GM12878 (cell line): ENCODE data around the gene SDS. TPM values are rescaled to one million over a fixed set of nuclear protein-coding genes. Genes with fewer than 3 reads are reported as not detected.

ENCODE experiments used
- CUX1 ChIP-seq: IDR thresholded peaks from 2 replicates; pipeline ENCODE4 v1.6.1; 2012; ENCODE audit warnings: improper control_type of control experiment, low read depth, low read length; ENCODE audit not compliant: insufficient replicate concordance
- E2F8 ChIP-seq: fragments of 450-650 bp; IDR thresholded peaks from 2 replicates; pipeline ENCODE4 v1.6.1; 2018; ENCODE audit warnings: mild to moderate bottlenecking, low read depth, moderate library complexity; ENCODE audit not compliant: partially characterized antibody
- EP300 ChIP-seq, 2 experiments: fragments of 150-350 bp in 1 of 2; IDR thresholded peaks; 2 replicates each; pipeline ENCODE4 v1.6.1; 2011 to 2012; ENCODE audit warnings: low read depth in 2 of 2, low read length in 2 of 2, borderline replicate concordance in 1 of 2, improper control_type of control experiment in 1 of 2, inconsistent platforms in 1 of 2; ENCODE audit not compliant: control insufficient read depth in 1 of 2
- FOXM1 ChIP-seq: IDR thresholded peaks from 2 replicates; pipeline ENCODE4 v1.6.1; 2012; ENCODE audit warnings: low read depth, mild to moderate bottlenecking, inconsistent platforms, low read length, moderate library complexity
- STAT3 ChIP-seq: IDR thresholded peaks from 2 replicates; pipeline ENCODE4 v1.6.1; 2011; ENCODE audit warnings: low read depth, low read length, improper control_type of control experiment
- TAF1 ChIP-seq: IDR thresholded peaks from 2 replicates; pipeline ENCODE4 v1.6.1; 2011; ENCODE audit warnings: mild to moderate bottlenecking, low read depth, low read length, borderline replicate concordance
- ZBTB11 ChIP-seq: fragments of 450-650 bp; formaldehyde crosslinking; IDR thresholded peaks from 2 replicates; pipeline ENCODE4 v1.5.0; 2022; ENCODE audit warnings: mild to moderate bottlenecking, missing genetic modification characterization
- ZNF622 ChIP-seq: fragments of 450-650 bp; IDR thresholded peaks from 2 replicates; pipeline ENCODE4 v1.6.1; 2017; ENCODE audit warnings: mild to moderate bottlenecking, inconsistent platforms
- polyA plus RNA-seq, 11 experiments: library from polyadenylated mRNA; depleted of rRNA in 4 of 11; unstranded in 6 of 11; stranded (reverse) in 5 of 11; fragments of >200 nt; fragmentation: Nextera tagmentation in 4 of 11; fragmentation: Illumina TruSeq in 1 of 11; extraction: Ambion mirVana in 4 of 11; extraction: Trizol in 1 of 11; gene quantifications; 1 replicate in 1 of 11; 2 replicates in 10 of 11; pipeline versions ENCODE4 v1.2.1 to v1.2.3, GENCODE V29; 2011 to 2016; ENCODE audit warnings: inconsistent platforms in 2 of 11, missing spikeins in 2 of 11, low read depth in 1 of 11
- total RNA-seq, 4 experiments: library from RNA; depleted of rRNA in 3 of 4; stranded (reverse); fragments of >200 nt in 3 of 4; fragmentation: Illumina TruSeq in 1 of 4; extraction: Trizol in 1 of 4; gene quantifications; 2 replicates each; pipeline versions ENCODE4 v1.2.1 to v1.2.3, GENCODE V29; 2013 to 2021

The SDS gene
- total and polyA plus RNA-seq, 10 of the 15 experiments (the other 5 are each of a cell fraction or from before 2014, with no cell fraction given), result 0.18 TPM; not detected in 9

GRCh38 chr12:113393749-113394148, 9.9 kb downstream of the SDS start (continued):
- TF ChIP-seq CUX1 (no peak), EP300 (IDR thresholded peaks at IDR 0.05; ENCODE audit: borderline replicate concordance in 1 of 2, control insufficient read depth in 1 of 2, low read depth in 2 of 2, low read length in 2 of 2) (no peak), ZNF622 (no peak), STAT3 (no peak), TAF1 (no peak), ZBTB11 (CRISPR knock-in tag) (no peak), FOXM1 (no peak), E2F8 (no peak)
